NCI-H2196 (cell line): ENCODE results near the gene SCAP.
A peak's percentile ranks its signal among the peaks of the same experiment; 100 is the strongest.
"Not testable (repeated sequence)": the region's sequence is repeated elsewhere in the genome, so short reads cannot be mapped to it uniquely, and the experiment has no call there.

ENCODE experiments used
- DNase-seq: peaks from one replicate; lab custom pipeline; 2025; ENCODE audit not compliant: unreplicated experiment; lab: John Stamatoyannopoulos, UW

The SCAP gene

DNA sequence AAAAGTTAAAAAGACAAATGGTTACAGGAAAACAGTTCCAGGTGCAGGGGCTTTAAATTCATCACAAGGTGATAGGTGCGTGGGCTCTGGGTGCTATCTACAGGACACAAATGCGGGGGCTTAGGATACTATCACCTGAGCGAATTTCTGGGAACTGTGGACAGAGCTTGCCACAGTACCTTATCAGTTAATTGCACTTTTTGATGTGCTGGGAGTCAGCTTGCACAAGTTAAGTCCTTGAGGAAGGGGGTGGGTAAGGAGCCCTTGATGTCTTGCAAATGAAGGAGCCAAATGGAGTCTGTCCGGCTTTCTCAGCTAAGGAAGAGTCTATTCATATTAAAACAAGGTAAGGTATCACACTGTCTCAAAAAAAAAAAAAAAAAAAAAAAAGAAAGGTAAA is 6.0 kb upstream of the SCAP start:
- DNase-seq, result not testable (repeated sequence)

DNA sequence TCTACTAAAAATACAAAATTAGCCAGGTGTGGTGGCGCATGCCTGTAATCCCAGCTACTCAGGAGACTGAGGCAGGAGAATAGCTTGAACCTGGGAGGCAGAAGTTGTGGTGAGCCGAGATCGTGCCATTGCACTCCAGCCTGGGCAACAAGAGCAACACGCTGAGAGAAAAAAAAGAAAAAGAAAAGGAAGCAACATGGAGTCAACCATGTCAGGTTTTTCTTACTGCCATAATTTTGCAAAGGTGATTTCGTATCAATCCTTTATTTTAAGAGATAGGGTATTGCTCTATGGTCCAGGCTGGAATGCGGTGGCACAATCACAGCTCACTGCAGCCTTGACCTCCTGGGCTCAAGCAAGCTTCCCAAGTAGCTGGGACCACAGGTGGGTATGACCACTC is 4.5 kb upstream of the SCAP start:
- not testable (repeated sequence) for DNase-seq

GRCh38 chr3:47479826-47480160 is 4.1 kb upstream of the SCAP start:
- no peak for DNase-seq

- DNase-seq, result no peak
These were observed 2.3 kb upstream of the SCAP start for GRCh38 chr3:47478022-47478421.

DNA sequence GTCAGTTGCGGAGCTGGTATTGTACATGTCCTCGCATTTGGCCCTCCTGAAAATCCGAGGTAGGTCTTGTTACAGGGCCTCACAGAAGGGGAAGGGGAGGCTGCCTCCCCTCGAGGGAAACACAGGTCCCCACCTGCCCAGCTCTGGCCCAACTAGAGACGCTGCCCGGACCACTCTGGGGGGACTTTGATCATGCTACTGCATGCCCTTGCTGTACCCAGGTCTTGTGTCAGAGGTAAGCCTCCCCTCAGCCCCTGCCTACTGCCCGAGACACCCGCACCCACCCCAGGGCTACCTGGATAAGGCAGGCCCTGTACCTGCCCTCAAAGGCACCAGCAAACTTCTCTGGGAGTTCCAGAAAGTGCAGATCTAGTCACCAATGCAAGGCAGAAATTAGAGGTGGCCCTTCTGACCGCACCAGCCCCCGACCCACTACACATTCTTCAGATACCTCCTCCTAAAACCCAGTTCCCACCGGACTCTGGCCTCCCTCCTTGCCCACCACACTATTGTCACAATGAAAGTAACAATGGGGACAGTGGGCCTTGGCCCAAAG is 981 bp upstream of the SCAP start:
- DNase-seq, result no peak

- DNase-seq, result no peak
These were observed 537 bp upstream of the SCAP start for GRCh38 chr3:47476330-47476626.

DNA sequence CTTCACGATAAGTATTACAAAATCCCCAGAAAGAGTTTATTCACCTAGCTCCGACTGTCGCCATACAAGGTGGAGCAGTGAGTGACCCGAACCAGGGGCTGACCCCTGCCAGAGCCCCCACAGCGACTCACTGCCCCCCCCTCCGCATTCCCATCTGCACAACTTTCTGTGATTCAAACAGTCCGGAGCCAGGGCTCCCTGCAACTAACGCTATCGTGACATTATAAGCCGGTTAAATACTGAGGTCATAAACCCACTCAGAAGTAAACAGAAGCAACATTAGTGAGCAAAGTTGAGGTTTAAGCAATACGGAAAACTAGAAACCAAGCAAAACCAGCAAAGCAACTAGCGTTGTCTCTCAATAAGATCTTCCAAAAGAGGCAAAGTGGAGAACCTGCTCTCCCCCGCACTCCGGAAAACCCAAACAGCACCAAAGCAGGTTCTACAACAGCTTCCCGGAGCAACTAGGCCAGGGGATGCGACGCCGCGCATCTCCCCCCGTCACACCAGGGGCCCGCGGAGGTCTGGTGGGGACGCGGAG is 642 bp downstream of the SCAP start:
- DNase-seq, result no peak

DNA sequence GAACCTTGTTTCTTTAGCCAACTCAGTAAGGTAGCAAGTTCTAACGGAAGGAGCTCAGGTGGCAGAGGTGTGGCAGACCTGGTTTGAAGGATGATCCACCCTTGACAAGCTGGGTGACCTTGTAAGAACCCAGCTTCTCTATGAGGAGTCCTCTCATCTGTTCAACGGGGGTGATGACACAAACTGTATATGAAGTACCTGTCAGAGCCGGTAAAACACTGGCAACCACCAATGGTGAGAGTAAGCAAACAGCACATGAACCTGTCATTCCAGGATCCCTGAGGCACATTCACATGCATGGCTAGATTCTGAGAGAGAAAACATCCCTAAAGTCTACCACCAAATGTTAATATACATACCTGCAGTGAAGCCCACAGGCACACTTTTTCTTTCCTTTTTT is 2.4 kb downstream of the SCAP start:
- no peak for DNase-seq

DNA sequence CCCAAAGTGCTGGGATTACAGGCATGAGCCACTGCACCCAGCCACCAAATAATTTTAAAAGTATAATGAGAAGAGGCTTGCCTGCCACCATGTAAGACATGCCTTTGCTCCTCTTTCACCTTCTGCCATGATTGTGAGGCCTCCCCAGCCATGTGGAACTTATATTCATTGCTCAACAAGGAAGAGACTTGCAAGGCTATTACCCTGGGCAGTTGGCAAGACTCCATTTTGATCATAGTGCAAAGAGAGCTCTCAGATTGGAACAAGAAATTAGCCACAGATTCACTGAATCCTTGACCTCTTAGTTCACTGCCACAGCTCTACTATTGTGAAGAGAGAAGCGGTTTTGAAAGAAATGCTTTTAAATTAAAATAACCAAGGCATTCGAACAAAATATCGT is 6.1 kb downstream of the SCAP start:
- DNase-seq, result no peak

DNA sequence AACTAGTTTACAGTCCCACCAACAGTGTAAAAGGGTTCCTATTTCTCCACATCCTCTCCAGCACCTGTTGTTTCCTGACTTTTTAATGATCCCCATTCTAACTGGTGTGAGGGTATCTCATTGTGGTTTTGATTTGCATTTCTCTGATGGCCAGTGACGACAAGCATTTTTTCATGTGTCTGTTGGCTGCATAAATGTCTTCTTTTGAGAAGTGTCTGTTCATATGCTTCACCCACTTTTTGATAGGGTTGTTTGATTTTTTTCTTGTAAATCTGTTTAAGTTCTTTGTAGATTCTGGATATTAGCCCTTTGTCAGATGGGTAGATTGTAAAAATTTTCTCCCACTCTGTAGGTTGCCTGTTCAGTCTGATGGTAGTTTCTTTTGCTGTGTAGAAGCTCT is 7.4 kb downstream of the SCAP start:
- not testable (repeated sequence) for DNase-seq

DNA sequence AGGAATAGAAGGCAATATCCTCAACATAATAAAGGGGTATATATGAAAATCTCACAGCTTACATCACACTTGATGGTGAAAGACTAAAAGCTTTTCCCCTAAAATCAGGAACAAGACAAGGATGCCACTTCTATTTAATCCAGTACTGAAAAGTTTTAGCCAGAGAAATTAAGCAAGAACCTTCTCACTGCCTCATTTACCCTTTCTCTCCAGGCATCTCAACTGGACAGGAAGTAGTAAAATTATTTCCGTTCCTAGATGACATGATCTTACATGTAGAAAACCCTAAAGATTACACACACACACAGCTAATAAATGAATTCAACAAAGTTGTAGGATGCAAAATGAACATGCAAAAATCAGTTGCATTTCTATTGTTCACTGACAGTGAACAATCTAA is 11.2 kb downstream of the SCAP start:
- DNase-seq, result no peak

- not testable (repeated sequence) for DNase-seq
These were observed 16.1 kb downstream of the SCAP start for GRCh38 chr3:47459534-47460085.

DNA sequence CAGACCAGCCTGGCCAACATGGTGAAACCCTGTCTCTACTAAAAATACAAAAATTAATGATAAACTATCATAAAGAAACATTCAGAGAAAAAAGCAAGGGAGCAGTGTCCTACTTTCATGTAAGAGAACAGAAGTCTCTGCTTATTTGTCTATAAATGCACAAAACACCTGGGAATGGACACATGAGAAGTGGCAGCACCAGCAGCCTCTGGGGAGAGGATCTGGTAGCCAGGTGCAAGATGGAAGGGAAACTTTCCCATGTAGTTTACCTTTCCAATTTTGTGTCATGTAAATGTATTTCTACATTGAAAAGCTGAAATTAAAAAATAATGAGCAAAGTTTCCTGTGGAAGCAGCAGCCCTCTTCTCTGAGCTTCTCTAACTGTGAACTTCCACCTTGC is 18.8 kb downstream of the SCAP start:
- no peak for DNase-seq

DNA sequence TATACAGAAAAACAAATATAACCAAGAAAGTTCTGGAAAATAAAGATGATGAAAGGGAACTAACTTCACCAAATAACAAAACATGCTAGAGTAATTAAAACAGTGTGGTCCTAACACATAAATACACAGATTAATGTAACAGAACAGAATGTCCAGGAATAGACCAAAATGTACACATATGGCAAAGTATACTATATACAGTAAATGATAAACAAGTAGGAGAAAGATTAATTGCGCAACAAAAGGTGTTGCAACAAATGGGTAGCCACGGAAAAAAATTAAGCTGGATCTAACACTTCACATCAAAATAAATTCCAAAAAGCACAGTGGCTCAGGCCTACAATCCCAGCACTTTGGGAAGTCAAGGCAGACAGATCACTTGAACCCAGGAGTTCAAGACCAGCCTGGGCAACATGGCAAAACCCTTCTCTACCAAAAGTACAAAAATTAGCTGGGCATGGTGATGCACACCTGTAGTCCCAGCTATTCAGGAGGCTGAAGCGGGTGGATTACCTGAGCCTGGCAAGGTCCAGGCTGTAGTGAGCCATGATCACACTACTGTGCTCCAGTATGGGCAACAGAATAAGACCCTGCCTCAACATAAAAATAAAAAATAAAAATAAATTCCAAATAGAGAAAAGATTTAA is 19.8 kb downstream of the SCAP start:
- DNase-seq, result no peak

GRCh38 chr3:47452453-47453215 is 23.1 kb downstream of the SCAP start:
- no peak for DNase-seq

GRCh38 chr3:47444103-47444502 is 31.6 kb downstream of the SCAP start:
- DNase-seq, result no peak

DNA sequence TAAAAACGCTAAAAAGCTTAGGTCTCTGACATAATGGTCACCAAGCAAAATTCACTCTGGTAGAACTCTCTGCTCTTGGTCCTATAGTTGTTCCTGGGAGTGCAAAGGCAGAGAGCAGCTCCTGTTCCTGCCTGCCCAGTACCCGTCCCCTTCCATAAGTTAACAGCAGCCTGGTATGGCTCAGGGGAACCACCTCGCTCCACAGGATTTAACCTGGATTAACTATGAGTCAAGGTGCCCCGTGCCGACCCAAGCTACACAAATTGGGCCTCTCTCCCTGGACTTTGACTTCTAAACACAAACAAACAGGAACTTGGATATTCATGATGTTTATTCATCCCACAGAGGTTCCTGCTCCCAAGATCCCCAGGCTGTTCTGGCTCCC is 32.1 kb downstream of the SCAP start:
- DNase-seq, result no peak

DNA sequence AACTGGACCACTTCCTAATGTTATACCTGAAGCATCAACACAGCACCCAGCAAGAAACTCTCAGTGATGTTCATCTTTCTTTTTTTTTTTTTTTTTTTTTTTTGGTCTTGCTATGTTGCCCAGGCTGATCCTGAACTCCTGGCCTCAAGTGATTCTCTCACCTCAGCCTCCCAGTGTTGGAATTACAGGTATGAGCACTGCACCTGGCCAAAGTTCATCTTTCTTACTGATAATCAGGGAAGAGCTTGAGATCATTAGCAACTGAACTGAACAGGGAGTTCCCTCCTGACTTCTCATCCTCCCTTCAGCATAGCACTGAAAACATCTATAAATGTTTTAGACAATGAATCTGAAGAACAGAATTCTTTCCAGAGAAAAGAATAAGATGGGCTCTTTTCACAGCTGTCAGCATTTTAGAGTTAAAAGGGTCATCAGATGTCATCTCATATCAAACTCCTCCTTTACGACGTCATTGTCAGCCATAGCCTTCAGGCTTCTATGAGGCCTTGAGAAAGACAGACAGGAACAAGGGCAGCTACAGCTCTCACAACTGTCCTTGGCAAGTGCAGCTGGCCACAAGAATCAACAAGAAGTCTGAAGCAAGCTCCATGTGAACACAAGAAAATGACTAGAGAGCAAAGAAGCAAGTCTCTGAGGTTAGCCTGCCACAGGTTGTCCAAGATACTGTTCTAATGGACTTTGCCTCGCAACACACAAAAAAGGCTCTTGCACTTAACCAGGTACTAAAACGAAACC is 33.8 kb downstream of the SCAP start:
- DNase-seq, result no peak

GRCh38 chr3:47440131-47440530 is 35.6 kb downstream of the SCAP start:
- peak; percentile 1 for DNase-seq

DNA sequence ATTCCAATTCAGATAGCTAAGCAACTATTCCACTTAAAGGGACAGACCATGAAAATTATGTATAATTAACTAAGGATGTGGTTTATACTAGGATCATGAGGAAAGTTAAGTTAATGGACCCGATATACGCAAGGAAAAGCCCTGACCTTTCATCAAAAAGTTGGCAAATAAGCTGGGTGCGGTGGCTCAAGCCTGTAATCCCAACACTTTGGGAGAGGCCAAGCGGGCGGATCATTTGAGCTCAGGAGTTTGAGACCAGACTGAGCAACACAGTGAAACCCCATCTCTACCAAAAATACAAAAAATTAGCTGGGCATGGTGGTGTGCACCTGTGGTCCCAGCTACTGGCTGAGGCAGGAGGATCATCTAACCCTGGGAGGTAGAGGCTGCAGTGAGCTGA is 39.6 kb downstream of the SCAP start:
- no peak for DNase-seq

- DNase-seq, result no peak
These were observed 40.9 kb downstream of the SCAP start for GRCh38 chr3:47434849-47435248.

GRCh38 chr3:47433796-47434195 is 41.9 kb downstream of the SCAP start:
- no peak for DNase-seq
